Loucy (cell line): Measurements from ENCODE around the gene TGFBR3.

Source experiments
- H2AFZ ChIP-seq: fragments of 200-600 bp; sonication (generic); 2 replicates; pipeline ENCODE4 v1.6.0; 2016; ENCODE audit warnings: antibody characterized with exemption, mild to moderate bottlenecking, low read length, moderate library complexity
- H3F3A ChIP-seq: fragments of 200-600 bp; 2 replicates; pipeline ENCODE4 v1.6.0; 2016; ENCODE audit warnings: antibody characterized with exemption, low read depth, mild to moderate bottlenecking
- H3K27me3 ChIP-seq: fragments of 200-600 bp; sonication (generic); 2 replicates; pipeline ENCODE4 v1.6.1; 2014; ENCODE audit warnings: low read length, mild to moderate bottlenecking; ENCODE audit not compliant: insufficient read depth, poor library complexity, severe bottlenecking
- H3K36me3 ChIP-seq: fragments of 200-600 bp; sonication (generic); 2 replicates; pipeline ENCODE4 v1.6.1; 2016; ENCODE audit warnings: low read length; ENCODE audit not compliant: insufficient read depth
- H3K4me1 ChIP-seq: fragments of 200-600 bp; sonication (generic); 2 replicates; pipeline ENCODE4 v1.5.1; 2014; ENCODE audit warnings: low read length, mild to moderate bottlenecking; ENCODE audit not compliant: insufficient read depth, poor library complexity, severe bottlenecking
- H3K4me2 ChIP-seq: fragments of 200-600 bp; sonication (generic); 2 replicates; pipeline ENCODE4 v1.6.0; 2014; ENCODE audit warnings: antibody characterized with exemption, low read length, low read depth, mild to moderate bottlenecking; ENCODE audit not compliant: poor library complexity, severe bottlenecking
- H3K4me3 ChIP-seq: fragments of 200-600 bp; sonication (generic); 2 replicates; pipeline ENCODE4 v1.5.1; 2014; ENCODE audit warnings: low read length, mild to moderate bottlenecking, mixed read lengths; ENCODE audit not compliant: poor library complexity, severe bottlenecking
- H3K79me2 ChIP-seq: fragments of 200-600 bp; sonication (generic); 2 replicates; pipeline ENCODE4 v1.6.1; 2014; ENCODE audit warnings: low read length; ENCODE audit not compliant: insufficient read depth
- H3K9ac ChIP-seq: fragments of 200-600 bp; sonication (generic); 2 replicates; pipeline ENCODE4 v1.6.0; 2014; ENCODE audit warnings: mild to moderate bottlenecking, low read depth, low read length, moderate library complexity; ENCODE audit not compliant: poor library complexity, severe bottlenecking
- H3K9me2 ChIP-seq: fragments of 200-600 bp; sonication (generic); replicated peaks from 2 replicates; pipeline ENCODE4 v1.6.1; 2016; ENCODE audit warnings: low read depth, low read length, mixed read lengths
- H3K9me3 ChIP-seq: fragments of 200-600 bp; sonication (generic); 2 replicates; pipeline ENCODE4 v1.6.1; 2014; ENCODE audit warnings: mild to moderate bottlenecking, antibody characterized with exemption, low read length, low read depth; ENCODE audit not compliant: insufficient read depth
- H4K20me1 ChIP-seq: fragments of 200-600 bp; sonication (generic); 2 replicates; pipeline ENCODE4 v1.6.0; 2014; ENCODE audit warnings: antibody characterized with exemption, low read length, mild to moderate bottlenecking; ENCODE audit not compliant: insufficient read depth, poor library complexity, severe bottlenecking
- EZH2phosphoT487 ChIP-seq: fragments of 200-600 bp; IDR thresholded peaks from 2 replicates; pipeline ENCODE4 v1.6.1; 2018; ENCODE audit warnings: antibody characterized with exemption, mild to moderate bottlenecking, moderate library complexity, borderline replicate concordance
- TF ChIP-seq, protein P1 (sequence below): fragments of 200-600 bp; sonication (generic); conservative IDR thresholded peaks from 2 replicates; pipeline ENCODE4 v1.5.1; 2014; ENCODE audit warnings: mild to moderate bottlenecking, antibody characterized with exemption, low read length

TGFBR3 gene

DNA sequence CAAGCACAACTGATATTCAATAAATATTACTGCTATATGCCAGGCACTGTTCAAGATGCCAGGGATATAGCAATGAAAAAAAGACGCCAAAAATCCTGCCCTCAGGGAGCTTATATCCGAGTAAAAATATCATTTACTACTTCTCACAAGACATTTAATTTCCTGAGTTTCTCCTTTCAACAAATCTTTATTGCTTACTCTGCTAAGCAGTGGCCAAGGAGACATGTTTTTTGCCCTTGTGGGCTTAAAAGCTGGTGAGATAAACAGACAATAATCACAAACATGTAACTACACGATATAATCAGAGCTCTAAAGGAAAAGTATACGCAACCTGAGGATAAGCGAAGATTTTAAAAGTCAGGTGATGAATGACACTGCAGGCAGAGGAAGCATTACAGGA, 19.5 kb downstream of the TGFBR3 start:
- Histone ChIP-seq H3K9me2 (no peaks in the 10 kb centered on the region), H3K4me2 (no peak overlapping the region), H3K27me3 (no peaks in the 10 kb centered on the region), H3K9me3 (no peaks in the 10 kb centered on the region), H3K4me1 (peaks cover 9% of the 10 kb centered on the region), H3K36me3 (no peaks in the 10 kb centered on the region), H3F3A (no peaks in the 10 kb centered on the region), H4K20me1 (no peaks in the 10 kb centered on the region), H2AFZ (no peak overlapping the region), H3K79me2 (no peaks in the 10 kb centered on the region), H3K4me3 (no peak overlapping the region), H3K9ac (no peak overlapping the region)
- no peak for TF ChIP-seq EZH2phosphoT487
- TF ChIP-seq, protein P1, sequence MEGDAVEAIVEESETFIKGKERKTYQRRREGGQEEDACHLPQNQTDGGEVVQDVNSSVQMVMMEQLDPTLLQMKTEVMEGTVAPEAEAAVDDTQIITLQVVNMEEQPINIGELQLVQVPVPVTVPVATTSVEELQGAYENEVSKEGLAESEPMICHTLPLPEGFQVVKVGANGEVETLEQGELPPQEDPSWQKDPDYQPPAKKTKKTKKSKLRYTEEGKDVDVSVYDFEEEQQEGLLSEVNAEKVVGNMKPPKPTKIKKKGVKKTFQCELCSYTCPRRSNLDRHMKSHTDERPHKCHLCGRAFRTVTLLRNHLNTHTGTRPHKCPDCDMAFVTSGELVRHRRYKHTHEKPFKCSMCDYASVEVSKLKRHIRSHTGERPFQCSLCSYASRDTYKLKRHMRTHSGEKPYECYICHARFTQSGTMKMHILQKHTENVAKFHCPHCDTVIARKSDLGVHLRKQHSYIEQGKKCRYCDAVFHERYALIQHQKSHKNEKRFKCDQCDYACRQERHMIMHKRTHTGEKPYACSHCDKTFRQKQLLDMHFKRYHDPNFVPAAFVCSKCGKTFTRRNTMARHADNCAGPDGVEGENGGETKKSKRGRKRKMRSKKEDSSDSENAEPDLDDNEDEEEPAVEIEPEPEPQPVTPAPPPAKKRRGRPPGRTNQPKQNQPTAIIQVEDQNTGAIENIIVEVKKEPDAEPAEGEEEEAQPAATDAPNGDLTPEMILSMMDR: no peak

DNA sequence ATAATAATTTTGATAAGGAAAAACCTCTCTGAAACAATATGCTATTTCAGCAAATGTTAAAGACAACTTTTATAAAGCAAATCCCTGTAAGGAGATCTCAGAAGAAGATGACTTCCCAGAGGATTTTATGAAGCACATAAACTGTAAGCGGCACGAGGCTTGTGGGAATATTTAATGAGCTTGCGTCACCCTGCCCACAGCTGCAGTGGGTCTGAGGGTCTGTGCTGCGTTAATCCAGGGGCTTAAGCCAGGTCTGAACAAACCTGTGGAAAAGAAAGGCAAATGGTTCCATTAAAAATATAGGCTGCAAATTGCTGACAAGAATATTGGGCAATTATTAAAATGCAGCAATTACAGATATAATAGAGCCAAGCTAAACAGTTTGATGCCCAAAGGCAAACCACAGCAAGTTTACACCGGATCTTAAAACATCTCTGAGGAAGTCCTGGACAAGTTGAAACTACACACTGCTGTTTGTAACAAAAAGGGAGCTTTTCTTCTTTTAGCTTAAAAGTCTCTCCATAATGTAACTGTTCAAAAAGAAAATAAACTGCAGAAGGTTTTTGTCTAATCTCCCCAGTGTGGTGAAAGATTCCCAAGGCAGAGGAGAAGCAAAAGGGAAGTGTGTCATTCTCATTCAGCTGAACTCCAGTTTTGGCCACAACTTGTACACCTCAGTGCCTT, 21.8 kb downstream of the TGFBR3 start:
- Histone ChIP-seq H3F3A (no peaks in the 10 kb centered on the region), H3K4me1 (peaks cover 4% of the 10 kb centered on the region), H3K9me3 (no peaks in the 10 kb centered on the region), H3K9ac (peak overlapping the region; percentile 17), H3K79me2 (no peaks in the 10 kb centered on the region), H3K4me3 (no peak overlapping the region), H2AFZ (peak overlapping the region; percentile 37; the same call in 1 of the 2 replicates), H3K9me2 (no peaks in the 10 kb centered on the region), H3K4me2 (peak overlapping the region; percentile 4), H3K36me3 (no peaks in the 10 kb centered on the region), H3K27me3 (no peaks in the 10 kb centered on the region), H4K20me1 (no peaks in the 10 kb centered on the region)
- no peak for TF ChIP-seq EZH2phosphoT487
- TF ChIP-seq, protein P1: no peak

DNA sequence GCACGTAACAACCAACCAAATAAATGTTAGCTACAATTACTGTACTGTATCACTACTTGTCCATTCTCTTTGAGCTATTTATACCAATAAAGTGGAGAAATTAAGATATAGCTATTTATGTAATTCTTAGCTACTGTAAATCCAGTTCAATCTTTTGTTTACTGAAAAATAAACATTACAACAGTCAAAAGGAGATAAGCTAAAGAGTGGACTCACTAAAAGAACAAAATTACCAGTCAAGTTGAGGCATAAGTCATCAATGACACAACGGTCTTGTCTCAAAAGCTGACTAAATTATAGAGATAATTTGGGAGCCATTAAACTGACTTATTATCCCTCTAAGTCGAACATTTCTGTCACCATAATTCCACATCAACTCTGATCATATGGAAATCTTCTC, 22.5 kb downstream of the TGFBR3 start:
- Histone ChIP-seq H3K4me2 (no peak overlapping the region), H2AFZ (no peak overlapping the region), H3K4me1 (peaks cover 4% of the 10 kb centered on the region), H3K9ac (no peak overlapping the region), H3K9me3 (no peaks in the 10 kb centered on the region), H3K27me3 (no peaks in the 10 kb centered on the region), H3F3A (no peaks in the 10 kb centered on the region), H3K9me2 (no peaks in the 10 kb centered on the region), H4K20me1 (no peaks in the 10 kb centered on the region), H3K79me2 (no peaks in the 10 kb centered on the region), H3K36me3 (no peaks in the 10 kb centered on the region), H3K4me3 (no peak overlapping the region)
- TF ChIP-seq EZH2phosphoT487: no peak
- TF ChIP-seq, protein P1: no peak
